GM21737 (cell line): ENCODE results near the gene LRSAM1.
"Not testable (repeated sequence)": the region's sequence is repeated elsewhere in the genome, so short reads cannot be mapped to it uniquely, and the experiment has no call there.

ENCODE experiments used
- ATAC-seq: cut with Tn5 transposase; IDR thresholded peaks from one replicate; pipeline ENCODE4 v1.9.1; 2021; ENCODE audit warnings: mild to moderate bottlenecking, moderate library complexity; ENCODE audit not compliant: unreplicated experiment

Gene LRSAM1

DNA sequence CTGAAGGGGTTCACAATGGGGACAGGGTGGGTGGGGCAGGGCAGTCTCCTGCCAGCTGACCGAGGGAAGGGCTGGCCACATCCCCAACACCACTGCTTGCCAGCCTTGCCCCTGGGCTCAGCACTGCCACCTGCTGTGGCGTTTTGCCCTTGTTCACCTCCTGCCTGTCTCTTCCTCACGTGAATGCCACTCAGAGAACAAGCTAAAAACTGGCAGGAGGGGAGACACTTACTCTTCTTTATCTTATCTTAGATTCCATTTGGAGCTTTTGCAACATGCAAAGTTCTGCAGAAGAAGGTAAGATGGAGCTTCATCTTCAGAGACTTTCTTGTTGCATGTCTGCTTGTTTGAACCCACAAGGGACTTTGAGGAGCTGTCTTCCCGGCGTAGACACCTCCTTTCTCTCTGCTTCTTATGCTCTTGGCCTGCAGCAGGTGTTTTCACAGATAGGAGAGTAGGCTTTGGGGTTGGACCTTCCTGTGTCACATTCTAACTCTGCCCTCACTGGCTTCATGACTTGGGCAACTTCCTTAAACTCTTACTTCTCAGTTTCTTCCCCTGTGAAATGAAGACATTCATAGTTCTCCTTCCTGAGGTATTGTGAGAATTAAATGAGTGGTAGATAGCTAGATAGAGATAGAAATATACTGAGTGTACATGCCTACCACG, 4.1 kb downstream of the LRSAM1 start:
- no peak for ATAC-seq

DNA sequence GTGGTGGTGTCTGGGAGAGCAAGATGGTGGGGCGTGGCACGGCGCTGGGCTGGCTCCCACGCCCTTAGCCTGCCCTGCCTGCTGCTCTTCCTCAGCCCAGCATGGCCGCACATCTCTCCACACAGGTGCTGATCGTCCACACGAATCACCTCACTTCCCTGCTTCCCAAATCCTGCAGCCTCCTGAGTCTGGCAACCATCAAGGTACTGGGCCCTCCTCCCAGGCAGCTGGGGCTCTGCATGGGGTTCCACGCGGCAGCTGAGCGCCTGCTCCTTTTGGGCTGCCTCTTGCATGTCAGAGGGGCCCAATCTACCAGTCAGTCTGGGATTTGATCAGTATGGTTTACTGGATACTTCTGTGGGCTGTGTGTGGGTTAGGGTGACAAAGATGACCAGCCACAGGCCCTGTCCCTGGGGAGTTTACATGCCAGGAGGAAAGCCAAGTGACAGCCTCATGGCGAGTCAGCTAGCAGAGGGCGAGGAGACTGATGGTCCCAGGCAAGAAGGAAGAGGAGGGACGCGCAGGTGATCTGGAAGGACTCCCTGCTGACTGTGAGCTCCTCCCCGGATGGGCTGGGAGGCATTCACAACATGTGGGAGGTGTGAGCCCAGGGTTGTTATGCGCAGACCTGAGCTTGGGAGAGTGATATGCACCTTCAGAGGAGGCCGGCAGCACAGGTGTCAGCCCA, 6.0 kb downstream of the LRSAM1 start:
- no peak for ATAC-seq

DNA sequence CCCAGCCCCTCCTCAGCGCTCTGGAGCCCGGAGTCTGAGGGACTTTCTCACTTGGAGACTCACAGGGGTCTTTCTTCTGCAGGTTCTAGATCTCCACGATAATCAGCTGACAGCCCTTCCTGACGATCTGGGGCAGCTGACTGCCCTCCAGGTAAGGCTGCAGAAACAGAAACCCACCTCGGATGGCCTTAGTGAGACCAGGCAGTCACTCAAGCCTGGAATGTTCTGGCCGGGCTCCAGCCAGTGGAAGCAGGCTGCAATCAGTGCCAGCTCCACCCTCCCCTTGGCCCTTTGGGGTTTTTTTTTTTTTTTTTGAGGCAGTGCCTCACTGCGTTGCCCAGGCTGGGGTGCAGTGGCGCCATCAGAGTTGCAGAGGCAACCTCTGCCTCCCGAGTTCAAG, 7.6 kb downstream of the LRSAM1 start:
- ATAC-seq = no peak

DNA sequence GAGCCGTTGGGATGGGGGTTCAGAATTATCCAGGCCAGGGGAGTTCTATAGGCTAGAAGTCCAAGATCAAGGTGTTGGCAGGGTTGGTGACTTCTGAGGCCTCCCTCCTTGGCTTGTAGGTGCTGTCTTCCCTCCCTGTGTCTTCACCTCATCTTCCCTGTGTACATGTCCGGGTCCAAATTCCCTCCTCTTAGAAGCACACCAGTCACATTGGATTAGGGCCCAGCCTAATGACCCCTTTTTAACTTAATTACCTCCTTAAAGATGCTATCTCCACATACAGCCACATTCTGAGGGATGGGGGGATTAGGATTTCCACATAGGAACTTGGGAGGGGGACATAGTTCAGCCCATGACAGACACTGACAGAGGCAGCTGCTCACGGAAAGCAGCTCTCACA, 12.1 kb downstream of the LRSAM1 start:
- ATAC-seq = no peak

DNA sequence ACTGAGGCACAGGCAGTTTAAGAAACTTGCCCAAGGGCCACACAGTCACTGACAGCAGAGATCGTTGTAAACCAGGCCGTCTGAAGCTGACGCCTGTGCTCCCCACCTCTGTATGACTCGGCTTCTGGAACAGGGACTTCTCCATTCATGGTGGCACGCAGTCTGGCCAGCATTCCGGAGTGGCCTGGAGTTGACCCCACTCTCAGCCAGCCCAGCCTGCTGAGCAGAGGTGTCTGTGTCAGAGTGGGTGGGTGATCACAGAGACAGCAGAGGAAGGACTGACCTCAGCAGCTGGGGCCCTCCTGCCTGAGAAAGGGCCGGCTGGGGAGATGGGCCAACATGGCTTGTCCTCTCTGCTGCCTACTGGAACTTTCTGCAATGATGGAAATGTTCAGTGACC, 12.6 kb downstream of the LRSAM1 start:
- no peak for ATAC-seq

DNA sequence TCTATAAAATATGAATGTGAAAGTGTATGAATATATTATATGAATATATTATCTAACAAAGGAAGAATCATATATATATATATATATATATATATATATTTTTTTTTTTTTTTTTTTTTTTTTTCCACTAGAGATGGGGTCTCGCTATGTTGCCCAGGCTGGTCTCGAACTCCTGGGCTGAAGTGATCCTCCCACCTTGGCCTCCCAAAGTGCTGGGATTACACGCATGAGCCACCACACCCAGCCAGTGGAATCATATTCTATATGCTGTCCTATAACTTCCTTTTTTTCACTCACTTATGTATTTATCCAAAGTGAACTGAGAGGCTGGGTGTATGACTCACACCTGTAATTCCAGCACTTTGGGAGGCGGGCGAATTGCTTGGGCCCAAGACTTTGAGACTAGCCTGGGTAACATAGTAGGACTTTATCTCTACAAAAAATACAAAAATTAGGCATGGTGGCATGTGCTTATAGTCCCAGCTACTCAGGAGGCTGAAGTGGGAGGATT, 15.2 kb downstream of the LRSAM1 start:
- not testable (repeated sequence) for ATAC-seq

DNA sequence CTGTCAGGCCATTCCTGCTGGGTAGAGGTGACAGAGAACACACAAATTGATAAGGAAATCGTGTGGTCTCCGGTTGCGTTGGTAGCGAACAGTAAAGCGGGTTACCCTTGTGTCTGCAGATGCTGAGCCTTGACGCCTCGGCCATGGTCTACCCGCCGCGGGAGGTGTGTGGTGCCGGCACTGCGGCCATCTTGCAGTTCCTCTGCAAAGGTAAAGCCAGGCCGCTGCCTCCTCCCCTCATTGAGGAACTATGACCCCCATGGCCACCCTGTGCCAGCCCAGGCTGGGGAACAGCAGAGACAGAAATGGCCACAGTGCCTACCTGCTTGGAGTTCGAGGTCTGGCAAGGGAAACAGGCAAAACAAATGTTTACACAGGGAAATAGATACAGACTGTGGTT, 16.3 kb downstream of the LRSAM1 start:
- ATAC-seq = no peak

DNA sequence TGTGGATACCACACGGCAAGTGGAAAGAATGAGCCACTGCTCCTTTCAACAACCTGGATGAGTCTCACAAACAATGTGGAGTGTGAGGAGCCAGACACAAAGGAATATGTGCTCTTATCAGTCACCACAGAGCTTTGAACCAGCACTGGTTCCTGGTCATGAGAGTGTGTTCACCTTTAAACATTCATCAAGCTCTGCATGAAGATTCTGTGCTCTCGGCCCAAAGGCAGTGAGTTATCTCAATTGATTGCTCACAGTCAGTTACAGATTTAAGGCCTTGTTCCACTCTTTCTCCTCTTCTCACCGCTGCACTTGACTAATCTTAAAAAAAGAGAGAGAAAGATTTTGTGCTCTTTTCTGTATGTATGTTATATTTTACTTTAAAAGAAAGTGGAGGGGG, 19.4 kb downstream of the LRSAM1 start:
- ATAC-seq = no peak

DNA sequence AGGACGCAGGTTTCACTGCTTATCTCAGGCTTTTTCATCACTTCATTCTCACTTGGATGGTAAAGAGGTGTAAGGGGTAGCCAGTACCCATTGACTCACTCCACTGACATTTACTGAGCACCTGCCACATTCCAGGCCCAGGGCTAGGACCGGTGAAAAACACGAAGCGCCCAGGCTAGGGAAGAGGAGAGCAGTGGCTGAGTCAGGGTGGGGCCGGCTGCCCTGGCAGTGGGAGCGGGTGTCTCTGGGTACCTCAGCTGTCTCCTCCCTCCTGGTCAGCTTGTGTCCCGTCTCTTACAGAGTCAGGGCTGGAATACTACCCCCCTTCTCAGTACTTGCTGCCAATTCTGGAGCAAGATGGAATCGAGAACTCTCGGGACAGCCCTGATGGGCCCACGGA, 22.2 kb downstream of the LRSAM1 start:
- ATAC-seq = no peak

DNA sequence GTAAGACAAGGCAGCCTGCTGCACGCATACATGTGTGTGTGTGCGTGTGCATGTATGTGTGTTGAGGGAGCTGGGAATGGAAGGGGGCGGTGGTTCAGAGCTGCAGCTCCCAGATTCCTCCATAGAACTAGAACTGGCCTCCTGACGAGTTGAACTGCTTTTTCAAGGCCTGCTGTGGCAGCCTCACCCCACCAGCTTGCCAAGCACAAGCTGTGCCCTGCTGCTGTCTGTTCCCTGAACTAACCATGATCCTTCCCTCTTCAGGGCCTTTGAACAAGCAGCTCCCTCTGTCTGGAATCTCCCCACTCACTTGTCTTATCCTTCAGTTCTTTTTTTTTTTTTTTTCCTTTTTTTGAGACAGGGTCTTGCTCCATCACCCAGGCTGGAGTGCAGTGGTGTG, 22.6 kb downstream of the LRSAM1 start:
- no peak for ATAC-seq

DNA sequence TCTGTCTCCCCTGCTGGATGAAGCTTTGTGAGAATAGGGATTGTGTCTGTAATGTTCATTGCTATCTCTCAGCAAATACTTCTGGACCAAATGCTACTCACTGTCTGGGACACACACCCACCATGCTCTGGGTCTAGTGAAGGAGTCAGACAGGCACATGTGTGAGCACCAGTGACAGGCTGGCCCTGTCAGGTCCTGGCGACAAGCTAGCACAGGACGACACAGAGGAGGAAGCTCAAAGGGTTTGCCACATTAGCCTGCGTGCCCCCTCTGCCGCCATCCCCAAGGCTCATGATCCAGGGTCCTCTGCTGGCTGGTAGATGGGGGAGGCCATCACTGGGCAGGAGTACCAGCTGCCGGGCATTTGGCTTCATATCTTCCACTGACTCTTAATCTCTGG, 23.3 kb downstream of the LRSAM1 start:
- ATAC-seq = no peak

DNA sequence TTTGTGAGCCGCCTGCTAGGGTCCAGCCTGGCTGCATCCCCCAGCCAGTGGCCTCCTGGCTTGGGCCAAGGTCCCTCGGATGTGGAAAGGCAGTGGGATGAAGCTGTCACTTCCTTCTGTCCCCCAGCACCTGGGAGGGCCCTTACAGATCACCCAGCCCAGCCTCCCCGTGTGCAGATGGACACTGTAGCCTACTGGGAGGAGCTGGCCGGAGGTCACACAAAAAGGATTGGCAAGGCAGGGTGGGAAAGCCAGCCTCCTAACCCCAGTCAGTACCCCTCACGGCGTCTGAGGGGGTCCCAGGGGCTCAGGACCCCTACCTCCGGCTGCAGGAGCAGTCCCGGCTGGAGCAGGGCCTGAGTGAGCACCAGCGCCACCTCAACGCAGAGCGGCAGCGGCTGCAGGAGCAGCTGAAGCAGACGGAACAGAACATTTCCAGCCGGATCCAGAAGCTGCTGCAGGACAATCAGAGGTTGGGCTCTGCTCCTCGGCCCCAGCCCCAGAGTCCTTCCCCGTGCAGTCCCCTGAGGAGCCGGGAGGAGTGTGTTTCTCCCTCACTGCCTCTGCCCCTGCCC, 28.3 kb downstream of the LRSAM1 start:
- ATAC-seq = no peak

DNA sequence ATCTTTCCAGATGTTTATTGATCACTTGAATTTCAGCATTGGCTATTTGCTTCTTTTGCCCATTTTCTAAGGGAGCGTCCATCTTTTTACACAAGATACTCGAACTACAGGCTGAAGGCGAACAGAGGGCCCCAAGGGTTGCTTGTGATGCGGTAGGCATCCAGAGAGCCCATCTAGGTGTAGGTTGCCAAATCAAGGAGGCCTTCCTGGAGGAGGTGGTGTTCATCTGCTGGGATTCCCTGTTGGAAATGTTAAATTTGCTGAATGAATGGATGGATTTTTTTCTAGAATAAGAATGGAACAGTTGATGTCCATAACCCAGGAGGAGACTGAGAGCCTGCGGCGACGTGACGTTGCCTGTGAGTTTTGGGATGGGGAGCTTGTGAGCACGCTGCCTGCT, 31.4 kb downstream of the LRSAM1 start:
- ATAC-seq = no peak

DNA sequence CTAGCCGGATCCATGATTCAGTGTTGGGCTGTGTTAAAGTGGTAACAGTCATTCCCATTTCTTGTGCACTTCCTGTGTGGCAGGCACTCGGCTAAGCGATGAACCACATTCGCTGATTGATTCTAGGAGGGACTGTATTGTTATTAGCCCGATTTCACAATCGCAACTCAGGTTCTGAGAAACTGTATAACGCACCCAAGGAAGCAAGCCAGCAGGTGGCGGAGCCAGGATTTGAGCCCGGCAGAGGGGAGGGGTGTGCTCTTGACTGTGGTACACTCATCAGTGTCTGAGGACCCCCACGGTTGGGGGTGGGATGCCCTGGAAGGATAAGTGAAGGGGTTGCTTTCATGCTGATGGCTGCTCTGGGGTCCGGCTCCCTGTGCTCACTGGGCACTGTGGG, 34.7 kb downstream of the LRSAM1 start:
- ATAC-seq = no peak

DNA sequence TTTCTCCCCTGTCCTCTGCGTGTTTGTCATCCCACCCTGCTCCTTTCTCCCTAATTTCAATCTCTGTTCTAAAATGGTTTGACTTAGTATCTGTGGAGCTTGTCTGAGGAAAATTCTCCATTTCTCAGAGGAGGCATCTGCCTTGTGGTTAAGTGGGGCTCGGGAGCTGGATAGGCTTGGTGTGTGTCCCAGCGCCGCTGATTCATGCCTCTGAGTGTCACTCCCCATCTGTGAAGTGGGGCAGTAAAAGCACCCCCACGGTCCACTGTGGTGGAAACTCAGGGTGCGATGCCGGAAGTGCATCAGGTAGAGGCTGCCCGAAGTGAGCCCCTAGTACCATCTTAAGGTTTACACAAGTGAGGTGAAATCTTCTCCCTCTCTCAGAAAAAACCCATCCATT, 37.6 kb downstream of the LRSAM1 start:
- no peak for ATAC-seq

DNA sequence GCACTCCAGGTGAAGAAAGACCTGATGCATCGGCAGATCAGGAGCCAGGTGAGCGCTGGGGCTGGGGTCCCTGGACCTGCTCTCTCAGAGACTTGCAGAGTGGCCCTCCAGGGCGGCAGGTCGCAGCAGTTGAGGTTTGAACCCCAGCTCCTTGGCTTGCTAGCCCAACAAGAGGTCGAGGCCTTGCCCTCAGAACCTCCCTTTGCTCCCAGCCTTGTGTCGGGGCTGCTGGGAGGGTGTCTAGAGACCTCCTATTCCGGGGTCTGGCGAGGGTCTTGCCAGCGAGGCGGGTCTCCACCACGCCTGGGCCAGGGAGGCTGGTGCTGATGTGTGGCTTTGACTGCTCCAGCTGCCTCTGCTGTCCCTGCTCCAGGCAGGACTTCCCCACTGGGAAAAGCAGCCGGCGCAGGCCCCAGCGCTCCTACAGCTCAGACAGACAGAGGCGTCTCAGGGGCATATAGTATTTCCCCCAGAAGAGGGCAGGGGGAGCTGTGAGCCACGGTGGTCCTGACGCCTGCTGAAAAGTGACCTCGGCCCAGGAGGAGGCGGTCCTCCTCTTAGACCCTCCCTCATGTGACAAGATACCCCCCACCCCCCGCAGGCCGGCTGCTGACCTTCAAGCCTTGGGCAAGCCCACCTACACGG, 38.3 kb downstream of the LRSAM1 start:
- ATAC-seq = no peak

DNA sequence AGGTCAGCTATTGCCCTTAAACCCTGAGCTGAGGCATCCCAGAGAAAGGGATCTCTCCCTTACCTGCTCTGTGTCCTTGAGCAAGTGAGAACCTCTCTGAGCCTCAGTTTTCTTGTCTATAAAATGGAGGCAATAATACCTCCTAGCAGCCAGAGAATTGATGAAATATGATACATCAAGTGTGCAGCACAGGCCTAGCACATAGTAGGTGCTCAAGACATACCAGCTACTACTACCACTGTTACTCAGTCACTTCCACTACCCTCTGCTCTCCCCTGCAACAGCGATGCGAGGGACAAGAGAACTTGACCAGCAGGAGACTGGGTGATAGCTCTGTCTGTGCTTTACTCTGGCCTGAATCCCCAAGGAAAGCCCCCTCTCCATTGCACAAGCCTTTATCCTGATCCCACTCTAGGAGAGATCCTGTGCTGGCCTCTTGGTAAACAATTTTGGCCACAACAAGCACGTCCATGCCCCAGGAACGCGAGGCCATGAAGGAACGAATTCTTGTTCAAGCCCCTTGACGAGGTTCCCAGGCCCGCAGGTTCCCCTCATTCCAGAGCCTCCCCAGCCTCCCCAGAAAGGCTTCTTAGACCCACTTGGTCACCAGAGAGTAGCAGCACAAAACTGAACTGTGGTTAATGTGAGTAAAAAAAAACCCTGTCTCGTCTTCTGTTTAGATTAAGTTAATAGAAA, 39.4 kb downstream of the LRSAM1 start:
- no peak for ATAC-seq

DNA sequence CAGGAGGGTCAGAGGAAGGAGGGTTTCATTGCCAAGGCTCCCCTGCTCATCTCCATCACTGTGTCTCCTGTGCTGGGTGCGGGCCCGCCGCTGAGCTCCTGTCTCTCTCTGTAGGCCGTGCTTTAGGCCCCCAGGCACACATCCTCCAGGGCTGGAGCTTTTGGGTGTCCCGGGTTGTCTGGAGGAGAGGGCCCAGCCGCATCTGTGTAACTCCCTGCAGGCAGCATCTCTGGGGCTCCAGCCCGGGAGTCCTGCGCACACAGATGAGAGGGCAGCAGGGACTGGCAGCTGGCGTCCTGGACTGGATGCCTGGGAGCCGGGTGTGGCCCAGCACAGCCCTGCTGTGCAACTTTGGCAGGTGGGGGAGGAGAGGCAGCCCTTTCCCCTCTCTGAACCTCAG, 40.2 kb downstream of the LRSAM1 start:
- ATAC-seq = no peak

DNA sequence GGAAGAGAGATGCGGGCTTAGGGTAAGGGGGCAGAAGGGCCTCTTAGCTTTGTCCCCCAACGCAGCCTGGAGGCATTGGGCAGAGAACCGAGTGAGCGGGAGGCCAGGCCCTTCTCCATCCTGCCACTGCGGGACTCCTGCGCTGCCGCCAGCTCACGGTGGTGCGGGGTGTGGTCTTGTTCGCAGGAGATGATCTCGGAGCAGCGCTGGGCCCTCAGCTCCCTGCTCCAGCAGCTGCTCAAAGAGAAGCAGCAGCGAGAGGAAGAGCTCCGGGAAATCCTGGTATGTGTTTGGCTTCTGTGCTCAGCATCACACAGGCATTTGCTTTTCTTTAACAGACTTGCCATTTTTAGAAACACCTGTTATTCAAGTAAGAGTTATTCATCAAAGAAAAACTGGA, 41.3 kb downstream of the LRSAM1 start:
- ATAC-seq = no peak

DNA sequence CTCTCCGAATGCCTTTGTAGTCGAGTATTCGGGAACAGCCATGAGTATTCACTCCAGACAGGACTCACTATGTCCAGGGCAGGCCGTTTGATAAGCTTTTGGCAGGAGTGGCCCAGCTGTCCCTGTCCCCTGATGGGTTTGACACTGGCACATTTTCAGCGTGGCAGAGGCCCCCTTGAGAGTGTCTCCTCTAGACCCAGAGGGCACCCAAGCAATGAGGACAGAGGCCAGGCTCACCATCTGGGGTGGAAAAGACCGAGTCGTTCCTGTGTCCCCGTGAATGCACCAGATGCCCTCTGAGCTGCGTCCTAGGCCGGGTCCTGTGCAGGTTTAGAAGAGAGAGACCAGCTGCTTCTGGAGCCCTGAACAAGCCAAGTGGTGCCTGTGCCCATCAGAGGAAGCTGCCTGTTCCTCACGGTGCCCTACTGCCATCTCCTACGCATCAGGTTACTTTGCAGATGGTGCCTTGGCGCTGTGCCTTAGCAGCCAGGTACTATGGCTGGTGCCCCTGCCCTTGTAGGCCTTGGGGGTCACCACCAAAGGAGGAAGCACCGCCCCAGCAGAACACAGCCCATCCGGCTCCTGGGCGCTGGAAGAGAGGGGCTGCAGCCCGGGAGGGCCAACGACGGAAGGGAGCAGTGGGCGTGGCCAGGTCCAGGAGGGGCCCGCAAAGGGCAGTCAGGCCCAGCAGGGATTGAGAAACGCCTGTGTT, 42.4 kb downstream of the LRSAM1 start:
- ATAC-seq = no peak

DNA sequence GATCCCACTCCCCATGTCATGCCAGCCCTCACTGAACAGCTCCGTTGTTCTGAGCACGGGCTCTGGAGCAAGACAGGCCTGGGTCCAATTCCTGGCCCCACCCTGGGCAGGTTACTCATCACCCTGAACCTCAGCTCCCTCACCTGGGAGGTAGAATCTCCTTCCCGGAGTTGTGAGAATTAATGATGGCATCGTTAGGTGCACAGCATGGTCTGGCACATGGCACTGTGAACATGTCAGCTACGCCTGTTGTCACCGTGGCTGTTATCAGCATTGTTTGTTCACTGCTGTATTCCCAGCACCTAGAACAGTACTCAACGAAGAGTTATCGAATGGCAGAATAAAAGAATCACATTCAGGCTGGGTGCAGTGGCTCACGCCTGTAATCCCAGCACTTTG, 43.0 kb downstream of the LRSAM1 start:
- no peak for ATAC-seq
